K562 (cell line): Measurements from ENCODE around the gene PEX5. TPM values are rescaled to one million over a fixed set of nuclear protein-coding genes. Genes with fewer than 3 reads are reported as not detected.

Experiments
- ATAC-seq: fragments of 200-7000 bp; cut with Tn5 transposase; 3 replicates; pipeline ENCODE4 v1.9.1; 2020; ENCODE audit warnings: moderate library complexity
- BruUV-seq: library from RNA; stranded (reverse); fragments of 400-500 nt; replicated peaks from 2 replicates; lab custom pipeline; 2021; lab: Mats Ljungman, UMichigan
- CTCF ChIA-PET: fragments of 300-600 bp; formaldehyde crosslinking; extraction: SDS; loops from one replicate; lab custom pipeline; 2021; ENCODE audit warnings: low intra/inter-chr PET ratio; lab: Yijun Ruan, JAX
- POLR2A ChIA-PET: fragments of 300-600, 350-650 bp; sonication (Branson Sonifier 250); formaldehyde crosslinking; extraction: SDS; loops from one replicate; lab custom pipeline; 2021; ENCODE audit warnings: antibody characterized with exemption, inconsistent platforms; lab: Yijun Ruan, JAX
- DNase-seq, 4 experiments: peaks; one replicate each; pipeline versions ENCODE4 v3.0.0 to v3.0.0-alpha.2; 2011 to 2018; ENCODE audit warnings: low spot score in 3 of 4, mixed read lengths in 3 of 4; ENCODE audit errors: extremely low read depth in 1 of 4
- FAIRE-seq: peaks from 2 replicates; lab custom pipeline; 2011; peaks lifted over from hg19 to GRCh38; lab: Jason Lieb, UNC
- H2AFZ ChIP-seq: 2 replicates; pipeline ENCODE4 v1.6.0; 2011; ENCODE audit warnings: low read depth, low read length, control low read depth, inconsistent platforms
- H3K27ac ChIP-seq: fragments of 200-600 bp; 3 replicates; pipeline ENCODE4 v1.8.0; 2011; ENCODE audit warnings: low read depth, mild to moderate bottlenecking, control low read depth, inconsistent platforms, low read length, moderate library complexity, mixed read lengths; ENCODE audit errors: extremely low read depth
- H3K27me3 ChIP-seq, 2 experiments: fragments of 300-600 bp in 1 of 2; 2 replicates in 1 of 2; 3 replicates in 1 of 2; pipeline versions ENCODE4 v1.6.0 to v1.8.0; 2011; ENCODE audit warnings: inconsistent platforms in 2 of 2, low read length in 2 of 2, mild to moderate bottlenecking in 1 of 2, mixed read lengths in 1 of 2, moderate library complexity in 1 of 2; ENCODE audit not compliant: control insufficient read depth in 2 of 2, insufficient read depth in 2 of 2
- H3K36me3 ChIP-seq: fragments of 300-600 bp; 3 replicates; pipeline ENCODE4 v1.8.0; 2011; ENCODE audit warnings: mild to moderate bottlenecking, low read length, inconsistent platforms; ENCODE audit not compliant: control insufficient read depth, insufficient read depth
- H3K4me1 ChIP-seq, 2 experiments: fragments of 200-600 bp in 1 of 2; replicated peaks in 1 of 2; 2 replicates in 1 of 2; 3 replicates in 1 of 2; pipeline versions ENCODE4 v1.5.1 to v1.8.0; 2011; ENCODE audit warnings: inconsistent platforms in 2 of 2, low read length in 2 of 2, mild to moderate bottlenecking in 1 of 2, mixed read lengths in 1 of 2, moderate library complexity in 1 of 2; ENCODE audit not compliant: control insufficient read depth in 2 of 2, insufficient read depth in 2 of 2
- H3K4me2 ChIP-seq: 2 replicates; pipeline ENCODE4 v1.6.1; 2011; ENCODE audit warnings: low read length, control low read depth, inconsistent platforms, mixed read lengths; ENCODE audit not compliant: insufficient read depth
- H3K4me3 ChIP-seq: fragments of 200-600 bp; sonication (generic), shearing (Covaris generic); 2 replicates; pipeline ENCODE4 v1.5.1; 2016; ENCODE audit warnings: control low read depth, inconsistent platforms
- H3K79me2 ChIP-seq: fragments of 200-600 bp; 3 replicates; pipeline ENCODE4 v1.8.0; 2011; ENCODE audit warnings: low read length, inconsistent platforms; ENCODE audit not compliant: control insufficient read depth, insufficient read depth
- H3K9ac ChIP-seq, 2 experiments: 2 replicates each; pipeline versions ENCODE4 v1.6.0 to v1.6.1; 2011; ENCODE audit warnings: low read depth in 2 of 2, low read length in 2 of 2, control low read depth in 1 of 2, inconsistent platforms in 1 of 2, mild to moderate bottlenecking in 1 of 2, mixed read lengths in 1 of 2; ENCODE audit not compliant: insufficient read depth in 1 of 2
- H3K9me1 ChIP-seq: one replicate; pipeline ENCODE4 v1.6.0; 2011; ENCODE audit warnings: inconsistent platforms, mild to moderate bottlenecking, low read length, moderate library complexity; ENCODE audit not compliant: control insufficient read depth, insufficient read depth
- H3K9me3 ChIP-seq: replicated peaks from 2 replicates; pipeline ENCODE4 v1.5.1; 2011; ENCODE audit warnings: low read depth, low read length, inconsistent platforms; ENCODE audit not compliant: control insufficient read depth, insufficient read depth
- H4K20me1 ChIP-seq: replicated peaks from 2 replicates; pipeline ENCODE4 v1.6.1; 2011; ENCODE audit warnings: low read length, inconsistent platforms, mixed read lengths; ENCODE audit not compliant: control insufficient read depth, insufficient read depth
- DIDO1 ChIP-seq: fragments of 450-650 bp; IDR thresholded peaks from 2 replicates; pipeline ENCODE4 v1.6.1; 2016; ENCODE audit warnings: low read depth, missing biosample characterization, missing genetic modification characterization
- HDAC6 ChIP-seq: IDR thresholded peaks from 2 replicates; pipeline ENCODE4 v1.6.1; 2012; ENCODE audit warnings: low read depth, mild to moderate bottlenecking, control low read depth, inconsistent platforms, low read length, moderate library complexity
- JUN ChIP-seq, 2 experiments: sonication (generic) in 1 of 2; formaldehyde crosslinking in 1 of 2; IDR thresholded peaks; 2 replicates each; pipeline versions ENCODE4 v1.6.1 to v1.8.0; 2012 to 2022; ENCODE audit warnings: borderline replicate concordance in 2 of 2, mild to moderate bottlenecking in 2 of 2, improper control_type of control experiment in 1 of 2, low read depth in 1 of 2, low read length in 1 of 2, missing genetic modification reagents in 1 of 2
- NELFE ChIP-seq: IDR thresholded peaks from 2 replicates; pipeline ENCODE4 v1.6.1; 2011; ENCODE audit warnings: mild to moderate bottlenecking; ENCODE audit not compliant: insufficient read depth, insufficient read length
- NONO ChIP-seq, 2 experiments: fragments of 200-400 bp in 1 of 2; fragments of 450-650 bp in 1 of 2; formaldehyde crosslinking in 1 of 2; IDR thresholded peaks; 2 replicates each; pipeline ENCODE4 v1.6.1; 2017; ENCODE audit warnings: low read depth in 2 of 2, mild to moderate bottlenecking in 2 of 2, moderate library complexity in 2 of 2, low read length in 1 of 2
- NR4A1 ChIP-seq, 2 experiments: fragments of 250-450 bp in 1 of 2; fragments of 450-650 bp in 1 of 2; sonication (Bioruptor Pico) in 1 of 2; IDR thresholded peaks; 2 replicates each; pipeline versions ENCODE4 v1.4.0 to v1.6.1; 2016 to 2020; ENCODE audit warnings: mild to moderate bottlenecking in 2 of 2, missing compliant biosample characterization in 1 of 2, missing genetic modification characterization in 1 of 2, moderate library complexity in 1 of 2
- NRF1 ChIP-seq, 2 experiments: fragments of 450-650 bp; IDR thresholded peaks in 1 of 2; conservative IDR thresholded peaks in 1 of 2; 2 replicates each; pipeline ENCODE4 v1.6.1; 2014; ENCODE audit warnings: mild to moderate bottlenecking in 2 of 2
- POLR2AphosphoS5 ChIP-seq: IDR thresholded peaks from 2 replicates; pipeline ENCODE4 v1.6.1; 2011; ENCODE audit warnings: mild to moderate bottlenecking, low read depth, low read length, moderate library complexity; ENCODE audit not compliant: control insufficient read depth, insufficient read depth
- POLR2B ChIP-seq: fragments of 450-650 bp; IDR thresholded peaks from 2 replicates; pipeline ENCODE4 v1.6.1; 2018; ENCODE audit warnings: low read depth; ENCODE audit not compliant: partially characterized antibody
- RBM34 ChIP-seq: fragments of 200-400 bp; formaldehyde crosslinking; IDR thresholded peaks from 2 replicates; pipeline ENCODE4 v1.6.1; 2018; ENCODE audit warnings: low read length, borderline replicate concordance; ENCODE audit not compliant: insufficient read depth
- ZFP30 ChIP-seq: fragments of 250-450 bp; sonication (Bioruptor Pico); IDR thresholded peaks from 2 replicates; pipeline ENCODE4 v1.8.0; 2022; ENCODE audit warnings: moderate library complexity, mild to moderate bottlenecking, inconsistent platforms, borderline replicate concordance
- ZNF133 ChIP-seq: fragments of 250-450 bp; sonication (Bioruptor Pico); IDR thresholded peaks from 2 replicates; pipeline ENCODE4 v1.4.0; 2020; ENCODE audit warnings: mild to moderate bottlenecking
- ZNF311 ChIP-seq: fragments of 250-450 bp; sonication (Bioruptor Pico); IDR thresholded peaks from 2 replicates; pipeline ENCODE4 v1.4.0; 2020; ENCODE audit warnings: mild to moderate bottlenecking, moderate library complexity
- ZNF668 ChIP-seq: fragments of 250-450 bp; sonication (Bioruptor Pico); IDR thresholded peaks from 2 replicates; pipeline ENCODE4 v1.8.0; 2022; ENCODE audit warnings: mild to moderate bottlenecking, inconsistent platforms
- WGBS: fragments of 100-300 bp; shearing (Covaris generic); methylation state at CpG from one replicate; pipeline ENCODE4 v1.1.6; 2016; ENCODE audit warnings: low coverage, mixed read lengths; ENCODE audit not compliant: insufficient coverage; ENCODE audit errors: missing lambda C conversion rate; 5-methylcytosine and 5-hydroxymethylcytosine counted together
- in situ Hi-C: fragments of 300-500 bp; cut with MboI; formaldehyde crosslinking; loops from 4 replicates; pipeline ENCODE4 v1.15.0; 2018; ENCODE audit warnings: inconsistent platforms, mixed read lengths
- intact Hi-C: fragments of 100-400 bp; cut with micrococcal nuclease; formaldehyde crosslinking; loops from 2 replicates; pipeline ENCODE4 v1.14.2; 2022
- polyA plus RNA-seq, 8 experiments: library from polyadenylated mRNA; depleted of rRNA in 4 of 8; stranded (reverse) in 5 of 8; unstranded in 3 of 8; fragments of >200 nt; fragmentation: Nextera tagmentation in 2 of 8; fragmentation: Illumina TruSeq in 1 of 8; extraction: Ambion mirVana in 2 of 8; extraction: Trizol in 1 of 8; gene quantifications; 2 replicates each; pipeline versions ENCODE4 v1.2.1 to v1.2.3, GENCODE V29; 2011 to 2014; ENCODE audit warnings: inconsistent platforms in 1 of 8, missing spikeins in 1 of 8
- total RNA-seq, 7 experiments: library from RNA; depleted of rRNA in 6 of 7; stranded (reverse); fragments of >200 nt in 6 of 7; fragmentation: Illumina TruSeq in 2 of 7; extraction: Trizol in 2 of 7; gene quantifications; 2 replicates each; pipeline versions ENCODE4 v1.2.1 to v1.2.3, GENCODE V29; 2011 to 2021; ENCODE audit warnings: low replicate concordance in 1 of 7
- TF ChIP-seq, protein P1 (sequence below), 3 experiments: fragments of 200-800 bp in 1 of 3; fragments of 250-450 bp in 1 of 3; fragments of 450-650 bp in 1 of 3; sonication (Bioruptor Pico) in 1 of 3; sonication (Bioruptor generic) in 1 of 3; formaldehyde crosslinking in 1 of 3; IDR thresholded peaks; 2 replicates each; pipeline versions ENCODE4 v1.6.1 to v1.8.0; 2016 to 2022; ENCODE audit warnings: mild to moderate bottlenecking in 2 of 3, missing genetic modification characterization in 2 of 3, missing compliant biosample characterization in 1 of 3, moderate library complexity in 1 of 3
- TF ChIP-seq, protein P2 (sequence below): fragments of 250-450 bp; sonication (Bioruptor Pico); IDR thresholded peaks from 2 replicates; pipeline ENCODE4 v1.8.0; 2022; ENCODE audit warnings: inconsistent platforms

The PEX5 gene
- total and polyA plus RNA-seq, 9 of the 15 experiments (the other 6 are each of a cell fraction or from before 2014, with no cell fraction given): 1.4 to 26.1 (median 14.0) TPM

DNA sequence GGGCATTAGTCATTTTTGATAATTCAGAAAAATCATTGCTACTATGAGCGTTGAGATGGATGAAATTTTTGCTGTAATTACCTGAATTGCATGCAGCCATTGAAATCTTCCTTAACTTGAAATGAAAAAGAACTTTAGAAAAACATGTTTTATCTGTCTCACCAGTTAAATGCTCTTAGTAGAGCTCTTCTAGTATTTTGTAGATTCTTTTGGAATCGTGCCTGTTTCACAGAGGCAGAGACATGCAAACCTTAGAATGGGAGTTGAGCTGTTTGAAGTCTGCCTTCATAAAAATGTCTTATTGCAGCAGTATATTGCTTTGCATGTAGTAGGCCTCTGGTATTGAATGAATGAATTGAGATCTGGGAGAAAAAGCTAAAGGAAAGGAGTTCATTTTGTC, 4.2 kb downstream of the PEX5 start:
- FAIRE-seq: no peak
- Histone ChIP-seq H3K79me2 (peaks cover 14% of the 10 kb centered on the region), H4K20me1 (no peaks in the 10 kb centered on the region), H3K27me3 (no peaks in the 10 kb centered on the region), H3K9me1 (no peaks in the 10 kb centered on the region), H3K4me2 (no peak overlapping the region), H3K4me3 (no peak overlapping the region), H2AFZ (no peak overlapping the region), H3K9me3 (no peaks in the 10 kb centered on the region), H3K27ac (no peak overlapping the region), H3K9ac (no peak overlapping the region), H3K4me1 (peaks cover 10 to 14% of the 10 kb centered on the region in 2 experiments; a peak in 4 of 5 replicates), H3K36me3 (peaks cover 54% of the 10 kb centered on the region)
- intact Hi-C loops (no loop called here), in situ Hi-C loops (no loop called here)
- DNase-seq: no peak
- CTCF ChIA-PET: no interaction called here
- no TSS peak for BruUV-seq
- ATAC-seq: no peak
- POLR2A ChIA-PET: interaction anchor here (1.0 kb wide), 1 partner anchor 15 kb away, joined by 4 read pairs; no protein-coding TSS in a partner anchor
- 46% methylated on average over 2 of the region's 2 CpGs for WGBS
- TF ChIP-seq POLR2B (no peak), DIDO1 (tag) (no peak), ZNF133 (CRISPR knock-in tag) (no peak), ZNF668 (CRISPR knock-in tag) (no peak), ZNF311 (CRISPR knock-in tag) (no peak), HDAC6 (no peak), ZFP30 (CRISPR knock-in tag) (no peak), POLR2AphosphoS5 (no peak), RBM34 (no peak), NR4A1 (CRISPR knock-in tag; IDR thresholded peaks at IDR 0.05) (no peak), NR4A1 (tag; IDR thresholded peaks at IDR 0.05) (no peak), NELFE (no peak), JUN (IDR thresholded peaks at IDR 0.05; ENCODE audit: borderline replicate concordance, low read depth, low read length) (no peak), JUN (CRISPR knock-in tag; IDR thresholded peaks at IDR 0.05; ENCODE audit: borderline replicate concordance) (no peak), NONO (IDR thresholded peaks at IDR 0.05; ENCODE audit: low read depth in 2 of 2, low read length in 1 of 2) (no peak), NRF1 (conservative IDR thresholded peaks at IDR 0.05 in 1 of 2, IDR thresholded peaks at IDR 0.05 in 1 of 2) (no peak)
- TF ChIP-seq, protein P1, sequence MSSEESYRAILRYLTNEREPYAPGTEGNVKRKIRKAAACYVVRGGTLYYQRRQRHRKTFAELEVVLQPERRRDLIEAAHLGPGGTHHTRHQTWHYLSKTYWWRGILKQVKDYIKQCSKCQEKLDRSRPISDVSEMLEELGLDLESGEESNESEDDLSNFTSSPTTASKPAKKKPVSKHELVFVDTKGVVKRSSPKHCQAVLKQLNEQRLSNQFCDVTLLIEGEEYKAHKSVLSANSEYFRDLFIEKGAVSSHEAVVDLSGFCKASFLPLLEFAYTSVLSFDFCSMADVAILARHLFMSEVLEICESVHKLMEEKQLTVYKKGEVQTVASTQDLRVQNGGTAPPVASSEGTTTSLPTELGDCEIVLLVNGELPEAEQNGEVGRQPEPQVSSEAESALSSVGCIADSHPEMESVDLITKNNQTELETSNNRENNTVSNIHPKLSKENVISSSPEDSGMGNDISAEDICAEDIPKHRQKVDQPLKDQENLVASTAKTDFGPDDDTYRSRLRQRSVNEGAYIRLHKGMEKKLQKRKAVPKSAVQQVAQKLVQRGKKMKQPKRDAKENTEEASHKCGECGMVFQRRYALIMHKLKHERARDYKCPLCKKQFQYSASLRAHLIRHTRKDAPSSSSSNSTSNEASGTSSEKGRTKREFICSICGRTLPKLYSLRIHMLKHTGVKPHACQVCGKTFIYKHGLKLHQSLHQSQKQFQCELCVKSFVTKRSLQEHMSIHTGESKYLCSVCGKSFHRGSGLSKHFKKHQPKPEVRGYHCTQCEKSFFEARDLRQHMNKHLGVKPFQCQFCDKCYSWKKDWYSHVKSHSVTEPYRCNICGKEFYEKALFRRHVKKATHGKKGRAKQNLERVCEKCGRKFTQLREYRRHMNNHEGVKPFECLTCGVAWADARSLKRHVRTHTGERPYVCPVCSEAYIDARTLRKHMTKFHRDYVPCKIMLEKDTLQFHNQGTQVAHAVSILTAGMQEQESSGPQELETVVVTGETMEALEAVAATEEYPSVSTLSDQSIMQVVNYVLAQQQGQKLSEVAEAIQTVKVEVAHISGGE (CRISPR knock-in tag; IDR thresholded peaks at IDR 0.05): no peak
- TF ChIP-seq, protein P2, sequence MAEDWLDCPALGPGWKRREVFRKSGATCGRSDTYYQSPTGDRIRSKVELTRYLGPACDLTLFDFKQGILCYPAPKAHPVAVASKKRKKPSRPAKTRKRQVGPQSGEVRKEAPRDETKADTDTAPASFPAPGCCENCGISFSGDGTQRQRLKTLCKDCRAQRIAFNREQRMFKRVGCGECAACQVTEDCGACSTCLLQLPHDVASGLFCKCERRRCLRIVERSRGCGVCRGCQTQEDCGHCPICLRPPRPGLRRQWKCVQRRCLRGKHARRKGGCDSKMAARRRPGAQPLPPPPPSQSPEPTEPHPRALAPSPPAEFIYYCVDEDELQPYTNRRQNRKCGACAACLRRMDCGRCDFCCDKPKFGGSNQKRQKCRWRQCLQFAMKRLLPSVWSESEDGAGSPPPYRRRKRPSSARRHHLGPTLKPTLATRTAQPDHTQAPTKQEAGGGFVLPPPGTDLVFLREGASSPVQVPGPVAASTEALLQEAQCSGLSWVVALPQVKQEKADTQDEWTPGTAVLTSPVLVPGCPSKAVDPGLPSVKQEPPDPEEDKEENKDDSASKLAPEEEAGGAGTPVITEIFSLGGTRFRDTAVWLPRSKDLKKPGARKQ (CRISPR knock-in tag): no peak
